ENCODE data around the gene RAB1B. TPM values are rescaled to one million over a fixed set of nuclear protein-coding genes. Genes with fewer than 3 reads are reported as not detected.
A peak's percentile ranks its signal among the peaks of the same experiment; 100 is the strongest.

RAB1B gene
- total RNA-seq, 1 experiment from 2014 or later, result 380 TPM

DNA sequence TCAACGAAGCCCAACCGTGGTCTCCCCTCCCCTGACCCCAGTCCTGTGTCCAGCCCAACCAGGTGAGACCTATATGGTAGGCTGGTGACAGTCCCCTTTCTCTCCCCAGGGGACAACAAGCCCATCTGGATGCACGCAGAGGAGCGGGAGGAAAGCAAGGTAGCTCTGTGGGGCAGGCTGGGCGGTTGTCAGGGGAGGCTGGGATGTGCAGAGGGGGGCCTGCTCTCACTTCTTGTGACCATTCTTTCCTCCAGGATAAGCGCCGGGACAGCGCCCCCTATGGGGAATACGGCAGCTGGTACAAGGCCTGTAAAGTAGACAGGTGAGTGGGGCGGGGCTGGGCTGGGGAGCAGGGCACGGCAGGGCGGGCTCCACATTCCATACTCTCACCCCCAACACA, 3.5 kb upstream of the RAB1B start:
- no peak overlapping the region for H3K9ac ChIP-seq (ENCODE audit: low read length)
- POLR2A ChIA-PET (ENCODE audit: unreplicated experiment), result no interaction called here

DNA sequence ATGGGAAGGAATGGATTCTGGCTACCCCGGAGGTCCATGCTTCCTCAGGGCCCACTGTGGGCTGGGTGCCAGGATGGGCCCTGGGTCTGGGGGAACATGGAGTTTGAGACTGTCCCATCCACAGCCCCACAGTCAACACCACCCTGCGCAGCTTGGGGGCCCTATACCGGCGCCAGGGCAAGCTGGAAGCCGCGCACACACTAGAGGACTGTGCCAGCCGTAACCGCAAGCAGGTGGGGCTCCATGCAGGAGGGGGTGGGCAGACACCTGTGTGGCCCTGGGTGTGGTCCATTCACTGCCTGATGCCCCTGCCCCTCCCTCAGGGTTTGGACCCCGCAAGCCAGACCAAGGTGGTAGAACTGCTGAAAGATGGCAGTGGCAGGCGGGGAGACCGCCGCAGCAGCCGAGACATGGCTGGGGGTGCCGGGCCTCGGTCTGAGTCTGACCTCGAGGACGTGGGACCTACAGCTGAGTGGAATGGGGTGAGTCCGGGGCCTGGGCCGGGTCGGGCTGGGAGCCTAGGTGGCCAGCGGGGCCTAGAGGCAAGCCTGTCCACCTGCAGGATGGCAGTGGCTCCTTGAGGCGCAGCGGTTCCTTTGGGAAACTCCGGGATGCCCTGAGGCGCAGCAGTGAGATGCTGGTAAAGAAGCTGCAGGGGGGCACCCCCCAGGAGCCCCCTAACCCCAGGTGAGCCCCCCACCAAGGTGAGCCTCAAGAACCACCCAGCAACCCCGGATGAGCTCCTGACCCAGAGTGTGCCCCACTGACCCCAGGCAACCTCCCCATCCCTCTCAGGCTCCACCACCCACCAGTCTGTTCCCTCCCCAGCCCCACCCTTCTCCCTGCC, 2.7 kb upstream of the RAB1B start:
- no peak for ATAC-seq
- no peak overlapping the region for H3K9ac ChIP-seq (ENCODE audit: low read length)
- H4K20me1 ChIP-seq (ENCODE audit: low read length), result 0 out of 2 replicates have a peak, but pooled peaks cover 9% of the 10 kb centered on the region
- TF ChIP-seq CTCF (conservative IDR thresholded peaks at IDR 0.05; ENCODE audit: low read depth, low read length) (no peak), EZH2 (IDR thresholded peaks at IDR 0.05; ENCODE audit: low read length, unreplicated experiment) (no peak)
- H3K4me1 ChIP-seq (ENCODE audit: insufficient read depth, low read length), result peaks cover 10% of the 10 kb centered on the region
- H3K79me2 ChIP-seq (ENCODE audit: low read length), result peaks cover 22% of the 10 kb centered on the region
- no peak overlapping the region for H2AFZ ChIP-seq (ENCODE audit: low read length)
- H3K9me2 ChIP-seq (replicated peaks; ENCODE audit: low read length), result no peaks in the 10 kb centered on the region
- POLR2A ChIA-PET (ENCODE audit: unreplicated experiment), result no interaction called here
- no peak overlapping the region for H3K4me2 ChIP-seq (ENCODE audit: low read length)
- DNase-seq, result no peak
- intact Hi-C loops (cut with micrococcal nuclease), result no loop called here
- H3K4me3 ChIP-seq (ENCODE audit: low read length), result no peak overlapping the region
- CTCF ChIA-PET, result no interaction called here
- no peaks in the 10 kb centered on the region for H3F3A ChIP-seq (ENCODE audit: low read length, unreplicated experiment)
- H3K27ac ChIP-seq (ENCODE audit: low read length), result no peak overlapping the region
- H3K9me3 ChIP-seq (ENCODE audit: low read length), result no peaks in the 10 kb centered on the region
- BruUV-seq (replicated peaks), result no TSS peak
- H3K27me3 ChIP-seq (ENCODE audit: low read length), result no peaks in the 10 kb centered on the region
- H3K36me3 ChIP-seq (ENCODE audit: low read depth, low read length), result peaks cover 23% of the 10 kb centered on the region

More for the DNA sequence above, 3.5 kb upstream of the RAB1B start:
- no TSS peak for BruUV-seq (replicated peaks)
- no peak overlapping the region for H2AFZ ChIP-seq (ENCODE audit: low read length)
- CTCF ChIA-PET, result no interaction called here
- DNase-seq, result peak; percentile 41
- no peaks in the 10 kb centered on the region for H3K27me3 ChIP-seq (ENCODE audit: low read length)
- H4K20me1 ChIP-seq (ENCODE audit: low read length), result 0 out of 2 replicates have a peak, but pooled peaks cover 7% of the 10 kb centered on the region
- H3K9me2 ChIP-seq (replicated peaks; ENCODE audit: low read length), result no peaks in the 10 kb centered on the region
- H3K4me3 ChIP-seq (ENCODE audit: low read length), result no peak overlapping the region
- peaks cover 7% of the 10 kb centered on the region for H3K4me1 ChIP-seq (ENCODE audit: insufficient read depth, low read length)
- H3K36me3 ChIP-seq (ENCODE audit: low read depth, low read length), result peaks cover 24% of the 10 kb centered on the region
- no peaks in the 10 kb centered on the region for H3F3A ChIP-seq (ENCODE audit: low read length, unreplicated experiment)
- TF ChIP-seq CTCF (conservative IDR thresholded peaks at IDR 0.05; ENCODE audit: low read depth, low read length) (peak; percentile 72), EZH2phosphoT487 (IDR thresholded peaks at IDR 0.05; ENCODE audit: borderline replicate concordance, low read length) (no peak)
- no peak for ATAC-seq
- intact Hi-C loops (cut with micrococcal nuclease), result no loop called here
- H3K79me2 ChIP-seq (ENCODE audit: low read length), result peaks cover 16% of the 10 kb centered on the region
- no peak overlapping the region for H3K4me2 ChIP-seq (ENCODE audit: low read length)
- no peak overlapping the region for H3K27ac ChIP-seq (ENCODE audit: low read length)
- H3K9me3 ChIP-seq (ENCODE audit: low read length), result no peaks in the 10 kb centered on the region

- Histone ChIP-seq H3K4me3 (ENCODE audit: low read length) (no peak overlapping the region), H3K9me2 (replicated peaks; ENCODE audit: low read length) (no peaks in the 10 kb centered on the region), H3K4me1 (ENCODE audit: insufficient read depth, low read length) (peaks cover 10% of the 10 kb centered on the region), H3F3A (ENCODE audit: low read length, unreplicated experiment) (no peaks in the 10 kb centered on the region), H3K9ac (ENCODE audit: low read length) (no peak overlapping the region), H3K27me3 (ENCODE audit: low read length) (no peaks in the 10 kb centered on the region), H3K27ac (ENCODE audit: low read length) (no peak overlapping the region), H3K36me3 (ENCODE audit: low read depth, low read length) (peaks cover 22% of the 10 kb centered on the region), H3K79me2 (ENCODE audit: low read length) (peaks cover 24% of the 10 kb centered on the region), H2AFZ (ENCODE audit: low read length) (no peak overlapping the region), H3K4me2 (ENCODE audit: low read length) (no peak overlapping the region), H3K9me3 (ENCODE audit: low read length) (no peaks in the 10 kb centered on the region), H4K20me1 (ENCODE audit: low read length) (0 out of 2 replicates have a peak, but pooled peaks cover 9% of the 10 kb centered on the region)
- TF ChIP-seq EZH2 (IDR thresholded peaks at IDR 0.05; ENCODE audit: low read length, unreplicated experiment), result no peak
- ATAC-seq (no peak), DNase-seq (no peak)
- CTCF ChIA-PET, result no interaction called here
- intact Hi-C loops (cut with micrococcal nuclease), result no loop called here
- POLR2A ChIA-PET (ENCODE audit: unreplicated experiment), result no interaction called here
- no TSS peak for BruUV-seq (replicated peaks)
Observed at GRCh38 chr11:66266378-66267038, 1.9 kb upstream of the RAB1B start.

Measured in PC-3 (cell line).